ENCODE results near the gene SPO11.

Gene SPO11

GRCh38 chr20:57353351-57353750 lies 23.7 kb downstream of the SPO11 start:
- Histone ChIP-seq H3K36me3 (ENCODE audit: insufficient read depth, low read length) (peaks cover 31% of the 10 kb centered on the region), H3K4me3 (ENCODE audit: low read depth, low read length) (no peak overlapping the region; the same call in 1 of the 2 replicates), H3K79me2 (ENCODE audit: control insufficient read depth, insufficient read depth, low read length, unreplicated experiment) (peaks cover 29% of the 10 kb centered on the region), H3K27me3 (ENCODE audit: insufficient read depth, low read length) (no peaks in the 10 kb centered on the region), H3K4me1 (ENCODE audit: control insufficient read depth, insufficient read depth, low read length, unreplicated experiment) (peaks cover 14% of the 10 kb centered on the region), H3K27ac (ENCODE audit: low read depth, low read length) (no peak overlapping the region), H2AFZ (ENCODE audit: low read length, unreplicated experiment) (no peak overlapping the region)

GRCh38 chr20:57361517-57361916 lies 31.9 kb downstream of the SPO11 start:
- peaks cover 23% of the 10 kb centered on the region; the same call in 1 of the 2 replicates for H3K36me3 ChIP-seq (ENCODE audit: insufficient read depth, low read length)

DNA sequence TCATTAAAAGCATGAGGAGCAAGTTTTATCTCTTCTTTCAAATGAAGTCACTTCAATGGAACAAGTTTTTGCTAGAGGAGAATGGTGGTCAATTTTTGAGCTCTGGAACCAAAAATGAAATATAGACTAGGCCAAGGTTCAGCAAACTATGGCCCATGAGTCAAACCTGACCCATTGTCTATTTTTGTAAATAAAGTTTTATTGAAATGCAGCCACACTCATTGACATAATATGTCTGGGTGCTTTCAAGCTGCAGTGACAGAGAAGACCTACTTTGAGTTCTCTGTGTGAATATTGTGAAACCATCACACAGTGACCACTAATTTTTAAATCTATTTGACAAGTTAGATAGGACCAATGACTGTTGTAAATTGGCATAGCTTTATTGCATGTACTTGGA lies 34.8 kb downstream of the SPO11 start:
- no peak overlapping the region for H3K4me3 ChIP-seq (ENCODE audit: low read depth, low read length)
- H3K36me3 ChIP-seq (ENCODE audit: insufficient read depth, low read length) = peaks cover 40% of the 10 kb centered on the region
- H3K27me3 ChIP-seq (ENCODE audit: insufficient read depth, low read length) = no peaks in the 10 kb centered on the region
- H3K4me1 ChIP-seq (ENCODE audit: control insufficient read depth, insufficient read depth, low read length, unreplicated experiment) = peaks cover 5% of the 10 kb centered on the region
- H3K27ac ChIP-seq (ENCODE audit: low read depth, low read length) = no peak overlapping the region
- no peak overlapping the region for H2AFZ ChIP-seq (ENCODE audit: low read length, unreplicated experiment)
- peaks cover 32% of the 10 kb centered on the region for H3K79me2 ChIP-seq (ENCODE audit: control insufficient read depth, insufficient read depth, low read length, unreplicated experiment)

More at GRCh38 chr20:57361517-57361916, 31.9 kb downstream of the SPO11 start:
- Histone ChIP-seq H3K27me3 (ENCODE audit: insufficient read depth, low read length) (no peaks in the 10 kb centered on the region), H3K4me3 (ENCODE audit: low read depth, low read length) (peak overlapping the region; percentile 14; the same call in 1 of the 2 replicates), H3K79me2 (ENCODE audit: control insufficient read depth, insufficient read depth, low read length, unreplicated experiment) (peaks cover 32% of the 10 kb centered on the region), H3K27ac (ENCODE audit: low read depth, low read length) (no peak overlapping the region), H2AFZ (ENCODE audit: low read length, unreplicated experiment) (no peak overlapping the region), H3K4me1 (ENCODE audit: control insufficient read depth, insufficient read depth, low read length, unreplicated experiment) (peaks cover 5% of the 10 kb centered on the region)

DNA sequence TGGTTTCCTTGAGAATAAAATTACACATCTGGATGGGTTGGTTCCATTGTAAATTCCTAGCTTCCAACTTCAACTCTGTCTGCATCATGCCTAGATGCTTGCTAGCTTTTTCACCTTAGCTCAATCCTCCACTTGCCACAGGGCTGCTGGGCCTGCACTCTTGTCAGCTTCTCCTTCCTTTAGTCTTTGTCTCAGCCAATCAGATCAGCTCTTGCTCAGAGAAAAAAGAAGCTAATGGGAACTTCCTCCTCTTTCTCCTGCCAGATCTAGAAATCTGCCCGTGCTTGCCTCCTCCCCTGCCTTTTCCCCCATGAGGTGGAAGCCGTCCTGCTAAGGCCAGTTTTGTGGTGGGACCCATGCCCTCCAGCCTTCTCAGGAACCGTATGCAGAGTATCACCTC lies 40.0 kb downstream of the SPO11 start:
- H3K4me3 ChIP-seq (ENCODE audit: low read depth, low read length) = no peak overlapping the region
- peaks cover 38% of the 10 kb centered on the region for H3K36me3 ChIP-seq (ENCODE audit: insufficient read depth, low read length)
- H3K27ac ChIP-seq (ENCODE audit: low read depth, low read length) = no peak overlapping the region
- peaks cover 4% of the 10 kb centered on the region for H3K79me2 ChIP-seq (ENCODE audit: control insufficient read depth, insufficient read depth, low read length, unreplicated experiment)
- H2AFZ ChIP-seq (ENCODE audit: low read length, unreplicated experiment) = no peak overlapping the region
- no peaks in the 10 kb centered on the region for H3K27me3 ChIP-seq (ENCODE audit: insufficient read depth, low read length)
- H3K4me1 ChIP-seq (ENCODE audit: control insufficient read depth, insufficient read depth, low read length, unreplicated experiment) = peaks cover under 1% of the 10 kb centered on the region

- H3K79me2 ChIP-seq (ENCODE audit: control insufficient read depth, insufficient read depth, low read length, unreplicated experiment) = peaks cover 4% of the 10 kb centered on the region
- H3K36me3 ChIP-seq (ENCODE audit: insufficient read depth, low read length) = peaks cover 33% of the 10 kb centered on the region
- no peak overlapping the region for H2AFZ ChIP-seq (ENCODE audit: low read length, unreplicated experiment)
- H3K4me1 ChIP-seq (ENCODE audit: control insufficient read depth, insufficient read depth, low read length, unreplicated experiment) = no peaks in the 10 kb centered on the region
- H3K4me3 ChIP-seq (ENCODE audit: low read depth, low read length) = no peak overlapping the region
- no peak overlapping the region for H3K27ac ChIP-seq (ENCODE audit: low read depth, low read length)
- no peaks in the 10 kb centered on the region for H3K27me3 ChIP-seq (ENCODE audit: insufficient read depth, low read length)
Measured at GRCh38 chr20:57370316-57370715, 40.7 kb downstream of the SPO11 start.

DNA sequence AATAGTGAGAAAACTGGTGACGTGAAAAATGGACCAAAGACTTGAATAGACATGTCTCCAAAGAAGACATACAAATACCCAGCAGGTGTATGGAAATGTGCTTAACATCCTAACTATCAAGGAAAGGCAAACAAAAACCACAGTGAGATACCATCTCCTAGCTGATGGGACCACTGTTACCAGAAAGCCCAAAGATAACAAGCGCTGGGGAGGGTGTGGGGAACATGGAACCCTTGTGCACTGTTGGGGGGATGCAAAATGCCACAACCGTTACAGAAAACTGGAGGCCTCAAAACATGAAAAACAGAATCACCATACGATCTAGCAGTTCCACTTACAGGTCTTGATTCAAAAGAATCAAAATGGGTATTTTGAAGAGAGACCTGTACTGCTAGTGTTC lies 41.8 kb downstream of the SPO11 start:
- Histone ChIP-seq H3K27ac (ENCODE audit: low read depth, low read length) (no peak overlapping the region), H2AFZ (ENCODE audit: low read length, unreplicated experiment) (no peak overlapping the region), H3K4me3 (ENCODE audit: low read depth, low read length) (no peak overlapping the region), H3K27me3 (ENCODE audit: insufficient read depth, low read length) (no peaks in the 10 kb centered on the region), H3K4me1 (ENCODE audit: control insufficient read depth, insufficient read depth, low read length, unreplicated experiment) (no peaks in the 10 kb centered on the region), H3K79me2 (ENCODE audit: control insufficient read depth, insufficient read depth, low read length, unreplicated experiment) (no peaks in the 10 kb centered on the region), H3K36me3 (ENCODE audit: insufficient read depth, low read length) (peaks cover 25% of the 10 kb centered on the region)

DNA sequence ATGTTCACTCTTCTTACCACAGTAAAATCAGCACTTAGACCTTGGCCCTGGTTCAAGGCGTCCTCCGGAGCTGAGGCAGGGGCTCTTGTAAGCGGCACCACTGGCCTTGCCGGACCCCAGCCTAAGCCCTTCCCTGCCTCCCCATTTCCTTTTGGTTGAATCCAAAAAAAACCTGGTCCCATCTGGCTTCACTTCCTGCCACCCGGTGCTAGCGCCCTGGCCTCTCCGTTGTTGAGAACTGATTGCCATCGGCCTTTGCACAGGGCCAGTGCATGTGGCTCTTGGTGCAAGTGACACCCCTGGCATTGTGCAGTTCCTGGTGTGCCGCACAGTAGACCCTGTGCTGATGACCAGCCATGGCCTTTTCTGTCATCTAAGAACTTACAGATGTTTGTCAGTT lies 42.6 kb downstream of the SPO11 start:
- no peaks in the 10 kb centered on the region for H3K27me3 ChIP-seq (ENCODE audit: insufficient read depth, low read length)
- no peak overlapping the region for H3K4me3 ChIP-seq (ENCODE audit: low read depth, low read length)
- no peak overlapping the region for H2AFZ ChIP-seq (ENCODE audit: low read length, unreplicated experiment)
- no peak overlapping the region for H3K27ac ChIP-seq (ENCODE audit: low read depth, low read length)
- H3K79me2 ChIP-seq (ENCODE audit: control insufficient read depth, insufficient read depth, low read length, unreplicated experiment) = no peaks in the 10 kb centered on the region
- no peaks in the 10 kb centered on the region for H3K4me1 ChIP-seq (ENCODE audit: control insufficient read depth, insufficient read depth, low read length, unreplicated experiment)
- peaks cover 20% of the 10 kb centered on the region for H3K36me3 ChIP-seq (ENCODE audit: insufficient read depth, low read length)

- H2AFZ ChIP-seq (ENCODE audit: low read length, unreplicated experiment) = no peak overlapping the region
- H3K4me3 ChIP-seq (ENCODE audit: low read depth, low read length) = no peak overlapping the region
- H3K4me1 ChIP-seq (ENCODE audit: control insufficient read depth, insufficient read depth, low read length, unreplicated experiment) = no peaks in the 10 kb centered on the region
- H3K36me3 ChIP-seq (ENCODE audit: insufficient read depth, low read length) = peaks cover 20% of the 10 kb centered on the region
- H3K79me2 ChIP-seq (ENCODE audit: control insufficient read depth, insufficient read depth, low read length, unreplicated experiment) = no peaks in the 10 kb centered on the region
- no peak overlapping the region for H3K27ac ChIP-seq (ENCODE audit: low read depth, low read length)
- H3K27me3 ChIP-seq (ENCODE audit: insufficient read depth, low read length) = no peaks in the 10 kb centered on the region
Measured at GRCh38 chr20:57372581-57373350, 43.2 kb downstream of the SPO11 start.

GRCh38 chr20:57374343-57374930 lies 44.8 kb downstream of the SPO11 start:
- H2AFZ ChIP-seq (ENCODE audit: low read length, unreplicated experiment) = no peak overlapping the region
- no peaks in the 10 kb centered on the region for H3K4me1 ChIP-seq (ENCODE audit: control insufficient read depth, insufficient read depth, low read length, unreplicated experiment)
- peaks cover 7% of the 10 kb centered on the region; the same call in 1 of the 2 replicates for H3K36me3 ChIP-seq (ENCODE audit: insufficient read depth, low read length)
- H3K79me2 ChIP-seq (ENCODE audit: control insufficient read depth, insufficient read depth, low read length, unreplicated experiment) = no peaks in the 10 kb centered on the region
- no peaks in the 10 kb centered on the region for H3K27me3 ChIP-seq (ENCODE audit: insufficient read depth, low read length)
- no peak overlapping the region for H3K27ac ChIP-seq (ENCODE audit: low read depth, low read length)
- H3K4me3 ChIP-seq (ENCODE audit: low read depth, low read length) = no peak overlapping the region

DNA sequence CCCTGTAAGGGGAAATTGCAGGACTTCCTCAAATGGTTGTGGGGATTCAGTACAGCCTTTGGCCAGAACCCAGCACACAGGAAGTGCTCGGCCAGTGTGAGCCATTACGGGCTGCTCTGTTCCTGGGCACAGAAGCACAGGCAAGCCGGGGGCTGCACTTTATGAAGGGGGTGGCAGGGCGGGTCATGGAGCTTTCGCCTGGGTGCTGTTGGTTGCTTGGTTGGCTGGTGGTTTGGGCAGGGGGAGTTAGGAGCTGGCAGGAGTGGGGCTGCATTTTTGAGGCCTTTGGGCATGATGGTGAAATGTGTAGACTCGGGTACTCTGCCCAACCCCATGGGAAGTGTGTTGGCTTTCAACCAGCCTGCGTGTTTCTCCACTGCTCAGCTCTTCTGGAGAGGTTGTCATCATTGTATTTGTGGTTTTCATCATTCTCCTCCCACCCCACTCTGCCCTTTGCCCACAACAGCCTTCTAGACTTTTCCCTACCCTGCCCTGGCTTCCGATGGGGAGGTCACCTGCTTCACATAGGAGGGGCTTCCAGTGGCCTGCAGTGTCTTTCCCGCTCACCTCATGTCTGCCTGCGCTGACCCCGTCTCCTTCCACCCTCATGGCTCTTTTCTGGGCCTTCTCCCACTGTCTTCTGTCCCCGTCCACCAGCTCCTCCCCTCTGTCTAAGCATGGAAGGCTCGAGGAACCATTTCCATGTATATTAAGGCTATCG lies 45.5 kb downstream of the SPO11 start:
- Histone ChIP-seq H3K27me3 (ENCODE audit: insufficient read depth, low read length) (no peaks in the 10 kb centered on the region), H3K27ac (ENCODE audit: low read depth, low read length) (no peak overlapping the region), H3K4me3 (ENCODE audit: low read depth, low read length) (no peak overlapping the region), H2AFZ (ENCODE audit: low read length, unreplicated experiment) (no peak overlapping the region), H3K79me2 (ENCODE audit: control insufficient read depth, insufficient read depth, low read length, unreplicated experiment) (no peaks in the 10 kb centered on the region), H3K4me1 (ENCODE audit: control insufficient read depth, insufficient read depth, low read length, unreplicated experiment) (no peaks in the 10 kb centered on the region), H3K36me3 (ENCODE audit: insufficient read depth, low read length) (peaks cover 6% of the 10 kb centered on the region; the same call in 1 of the 2 replicates)

Measured in ACC112 (cell line).